ENCODE data around the gene GCH1.
A peak's percentile ranks its signal among the peaks of the same experiment; 100 is the strongest.

The GCH1 gene

GRCh38 chr14:54866588-54866987, 36.0 kb downstream of the GCH1 start:
- no peak for DNase-seq (ENCODE audit: low spot score)

DNA sequence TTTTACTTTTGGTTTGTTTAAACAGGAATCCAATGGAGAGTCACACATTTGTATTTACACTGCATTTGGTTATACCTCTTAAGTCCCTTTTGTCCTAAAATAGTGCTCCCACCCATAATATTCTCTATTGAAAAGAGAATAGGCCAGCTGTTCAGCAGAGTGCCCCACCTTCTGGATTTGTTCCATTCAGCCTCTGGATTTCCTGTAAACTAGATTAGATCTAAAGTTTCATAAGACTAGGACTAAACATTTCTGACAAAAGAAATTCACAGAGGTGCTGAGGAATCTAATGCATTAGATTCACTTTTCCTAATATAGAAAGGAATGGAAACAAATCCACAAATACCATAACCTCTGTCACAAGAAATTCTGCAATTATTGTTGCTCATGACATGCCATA, 38.1 kb downstream of the GCH1 start:
- no peak for DNase-seq (ENCODE audit: low spot score)

DNA sequence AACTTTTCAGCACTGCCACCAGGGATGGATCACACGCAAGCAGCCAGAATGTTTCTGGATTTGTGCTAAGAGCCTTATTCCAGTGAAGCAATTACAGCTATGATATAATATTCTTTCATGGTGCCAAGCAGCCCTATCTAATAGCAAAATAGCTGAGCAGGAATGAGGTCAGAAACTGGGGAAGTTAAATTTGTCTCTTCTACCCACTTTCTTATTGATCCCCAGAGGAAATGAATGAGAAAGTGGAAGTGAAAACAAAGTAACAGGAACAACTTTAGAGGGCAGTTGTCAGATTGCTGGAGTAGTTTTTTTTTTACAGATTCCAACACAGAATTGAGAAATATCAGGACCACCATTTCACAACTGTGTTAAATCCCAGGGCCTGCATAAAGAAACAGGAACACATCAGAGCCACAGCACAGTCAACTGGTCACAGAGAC, 44.8 kb downstream of the GCH1 start:
- DNase-seq (ENCODE audit: low spot score), result peak; percentile 66

- no peak for DNase-seq (ENCODE audit: low spot score)
These were observed 46.5 kb downstream of the GCH1 start for GRCh38 chr14:54856152-54856551.

- peak; percentile 15 for DNase-seq (ENCODE audit: low spot score)
These were observed 48.4 kb downstream of the GCH1 start for GRCh38 chr14:54854181-54854580.

DNA sequence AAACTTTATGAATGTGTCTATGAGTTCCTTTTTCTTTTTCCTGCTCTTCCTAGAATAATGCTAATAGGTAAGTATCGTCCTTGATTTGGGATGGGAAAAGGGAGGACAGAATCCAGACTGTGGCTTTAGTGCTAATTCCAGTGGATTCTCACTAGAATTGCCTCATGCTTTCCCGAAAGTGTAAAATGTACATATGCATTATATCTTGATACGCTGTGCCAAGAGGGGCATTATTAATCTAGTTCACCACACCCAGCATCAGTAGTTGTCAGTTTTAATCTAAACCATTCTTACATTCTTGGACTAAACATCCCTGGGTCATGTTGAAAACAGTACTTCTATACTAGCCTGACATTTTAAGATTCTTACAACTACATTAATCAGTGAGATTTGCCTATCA, 49.3 kb downstream of the GCH1 start:
- DNase-seq (ENCODE audit: low spot score), result no peak

- DNase-seq (ENCODE audit: low spot score), result no peak
These were observed 50.4 kb downstream of the GCH1 start for GRCh38 chr14:54852215-54852614.

GRCh38 chr14:54848910-54849309, 53.7 kb downstream of the GCH1 start:
- no peak for DNase-seq (ENCODE audit: low spot score)

- no peak for DNase-seq (ENCODE audit: low spot score)
These were observed 57.0 kb downstream of the GCH1 start for GRCh38 chr14:54845641-54846040.

- no peak for DNase-seq (ENCODE audit: low spot score)
These were observed 58.1 kb downstream of the GCH1 start for GRCh38 chr14:54844479-54844878.

GRCh38 chr14:54840798-54841197, 61.8 kb downstream of the GCH1 start:
- DNase-seq (ENCODE audit: low spot score), result no peak

GRCh38 chr14:54840336-54840735, 62.3 kb downstream of the GCH1 start:
- no peak for DNase-seq (ENCODE audit: low spot score)

GRCh38 chr14:54839701-54840119, 62.9 kb downstream of the GCH1 start:
- no peak for DNase-seq (ENCODE audit: low spot score)

GRCh38 chr14:54838931-54839512, 63.6 kb downstream of the GCH1 start:
- no peak for DNase-seq (ENCODE audit: low spot score)

GRCh38 chr14:54837508-54838149, 65.0 kb downstream of the GCH1 start:
- no peak for DNase-seq (ENCODE audit: low spot score)

DNA sequence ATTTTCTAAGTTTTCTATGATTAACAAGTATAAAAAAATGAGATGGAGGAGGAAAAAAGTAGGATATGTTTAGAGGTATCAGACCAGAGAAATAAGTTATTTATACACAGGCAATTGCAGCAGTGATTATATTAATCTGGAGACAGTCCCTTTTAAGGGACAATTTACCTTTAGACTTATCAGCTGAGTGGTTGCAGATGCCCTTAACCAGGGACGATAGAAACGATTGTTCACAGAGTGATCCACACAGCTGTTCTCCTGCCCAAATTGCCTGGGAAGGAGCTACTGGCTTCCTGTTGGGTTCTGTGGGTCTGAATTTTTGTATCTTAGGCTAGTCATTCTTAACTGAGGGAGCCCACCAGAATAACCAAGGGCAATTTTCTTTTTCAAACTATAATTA, 66.4 kb downstream of the GCH1 start:
- DNase-seq (ENCODE audit: low spot score), result no peak

- no peak for DNase-seq (ENCODE audit: low spot score)
These were observed 67.9 kb downstream of the GCH1 start for GRCh38 chr14:54834727-54835126.

- no peak for DNase-seq (ENCODE audit: low spot score)
These were observed 68.5 kb downstream of the GCH1 start for GRCh38 chr14:54834081-54834480.

DNA sequence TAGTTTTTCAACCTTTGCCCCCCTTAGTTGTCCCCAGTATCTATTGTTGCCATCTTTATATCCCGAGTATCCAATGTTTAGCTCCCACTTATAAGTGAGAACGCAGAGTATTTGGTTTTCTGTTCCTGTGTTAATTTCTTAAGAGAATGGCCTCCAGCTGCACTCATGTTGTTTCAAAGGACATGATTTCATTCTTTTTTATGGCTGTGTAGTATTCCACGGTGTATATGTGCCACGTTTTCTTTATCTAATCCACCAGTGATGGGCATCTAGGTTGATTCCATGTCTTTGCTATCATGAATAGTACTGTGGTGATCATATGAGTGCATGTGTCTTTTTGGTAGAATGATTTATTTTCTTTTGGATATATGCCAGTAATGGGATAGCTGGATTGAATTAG, 72.0 kb downstream of the GCH1 start:
- no peak for DNase-seq (ENCODE audit: low spot score)

DNA sequence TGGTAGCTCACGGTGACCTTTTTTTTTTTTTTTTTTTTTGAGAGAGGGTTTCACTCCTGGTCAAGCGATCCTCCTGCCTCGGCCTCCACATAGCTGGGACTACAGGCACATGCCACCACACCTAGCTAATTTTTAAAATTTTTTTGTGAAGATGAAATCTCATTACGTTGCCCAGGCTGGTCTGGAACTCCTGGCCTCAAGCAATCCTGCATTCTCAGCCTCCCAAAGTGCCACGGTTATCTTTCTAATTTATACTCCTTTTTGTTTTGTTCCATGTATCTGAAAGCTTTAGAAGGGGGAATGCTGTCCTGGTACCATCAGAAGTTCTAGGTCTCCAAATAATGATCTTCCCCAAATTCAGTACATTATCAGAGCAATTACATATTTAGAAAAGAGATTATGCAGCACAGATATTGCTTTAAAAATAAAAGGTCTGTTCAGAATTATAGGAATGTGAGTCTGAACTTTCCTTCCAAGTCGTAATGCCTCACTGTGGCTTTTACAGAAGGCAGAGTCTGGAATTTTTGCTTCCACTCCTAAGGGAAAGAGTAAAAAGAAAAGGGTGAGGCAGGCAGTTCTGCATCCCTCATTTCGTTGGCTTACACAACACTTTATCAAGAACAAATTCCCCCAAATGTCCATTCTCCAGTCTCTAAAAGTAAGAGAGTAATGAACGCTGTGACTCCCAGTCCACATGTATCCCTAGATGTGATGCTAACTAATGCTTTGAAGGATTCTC, 73.0 kb downstream of the GCH1 start:
- no peak for DNase-seq (ENCODE audit: low spot score)

GRCh38 chr14:54828037-54828436, 74.6 kb downstream of the GCH1 start:
- DNase-seq (ENCODE audit: low spot score), result peak; percentile 49

DNA sequence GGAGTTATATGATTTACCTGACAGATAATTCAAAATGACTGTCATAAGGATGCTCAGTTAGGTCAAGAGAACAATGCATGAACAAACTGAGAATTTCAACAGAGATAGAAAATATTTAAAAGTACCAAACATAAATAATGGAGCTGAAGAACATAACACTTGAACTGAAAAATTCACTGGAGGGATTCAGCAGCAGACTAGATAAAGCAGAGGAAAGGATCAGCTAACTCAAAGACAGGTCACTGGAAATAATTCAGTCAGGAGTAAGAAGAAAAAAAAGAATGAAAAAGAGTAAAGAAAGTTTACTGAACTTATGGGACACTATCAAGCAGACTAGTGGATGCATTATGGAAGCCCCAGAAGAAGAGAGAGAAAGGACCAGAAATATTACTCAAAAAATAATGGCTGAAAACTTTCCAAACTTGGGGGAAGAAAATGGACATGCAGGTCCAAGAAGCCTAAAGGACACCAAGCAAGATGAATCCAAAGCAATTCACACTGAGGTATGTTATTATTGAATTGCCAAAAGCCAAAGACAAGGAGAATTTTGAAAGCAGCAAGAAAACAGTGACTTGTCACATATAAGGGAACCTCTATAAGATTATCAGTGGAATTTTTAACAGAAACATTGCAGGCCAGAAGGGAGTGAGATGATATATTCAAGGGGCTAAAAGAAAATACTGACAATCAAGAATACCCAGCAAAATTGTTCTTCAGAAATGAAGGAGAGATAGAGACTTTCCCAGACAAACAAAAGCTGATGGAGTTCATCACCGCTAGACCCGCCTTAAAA, 78.7 kb downstream of the GCH1 start:
- DNase-seq (ENCODE audit: low spot score), result no peak

DNA sequence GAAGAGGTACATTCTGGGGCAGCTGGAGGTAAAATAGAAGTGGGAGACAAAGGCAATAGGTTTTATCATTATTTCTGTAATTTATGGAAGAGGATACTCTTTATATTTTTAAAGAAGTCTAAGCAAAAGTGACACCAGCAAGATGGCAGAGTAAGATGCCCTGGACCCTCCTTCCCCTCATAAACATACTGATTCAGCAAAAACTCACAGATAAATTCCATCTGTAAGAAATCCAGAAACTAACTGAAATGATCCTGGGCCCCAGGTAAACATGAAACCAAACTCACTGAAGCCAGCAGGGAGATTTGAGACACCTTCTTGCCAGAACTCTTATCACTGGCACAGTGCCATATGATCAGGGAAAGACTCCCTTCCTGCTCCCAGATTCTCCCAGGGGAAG, 79.9 kb downstream of the GCH1 start:
- DNase-seq (ENCODE audit: low spot score), result no peak
